SU-DHL-6 (cell line): Measurements from ENCODE around the gene SDK1.

Experiments
- H2AFZ ChIP-seq: fragments of 200-600 bp; sonication (generic); 2 replicates; pipeline ENCODE4 v1.6.1; 2014; ENCODE audit warnings: low read depth, mild to moderate bottlenecking, moderate library complexity, mixed read lengths, antibody characterized with exemption, low read length; ENCODE audit not compliant: severe bottlenecking
- H3F3A ChIP-seq: fragments of 200-600 bp; shearing (Covaris generic); 2 replicates; pipeline ENCODE4 v1.6.0; 2016; ENCODE audit warnings: antibody characterized with exemption, mild to moderate bottlenecking; ENCODE audit not compliant: insufficient read depth
- H3K27ac ChIP-seq: fragments of 200-600 bp; sonication (generic); 2 replicates; pipeline ENCODE4 v1.5.1; 2016; ENCODE audit warnings: low read depth, mild to moderate bottlenecking, low read length, moderate library complexity, mixed read lengths
- H3K27me3 ChIP-seq: fragments of 200-600 bp; sonication (generic), shearing (Covaris generic); 2 replicates; pipeline ENCODE4 v1.6.0; 2014; ENCODE audit warnings: mild to moderate bottlenecking, low read length
- H3K36me3 ChIP-seq: fragments of 200-600 bp; sonication (generic); 2 replicates; pipeline ENCODE4 v1.6.1; 2014; ENCODE audit warnings: mild to moderate bottlenecking, low read length, mixed read lengths
- H3K4me2 ChIP-seq: fragments of 300-600, 200-600 bp; shearing (Covaris generic), sonication (generic); 2 replicates; pipeline ENCODE4 v1.6.0; 2014; ENCODE audit warnings: low read length, low read depth, mild to moderate bottlenecking; ENCODE audit not compliant: poor library complexity, severe bottlenecking
- H3K4me3 ChIP-seq: fragments of 200-600 bp; sonication (generic); 2 replicates; pipeline ENCODE4 v1.5.1; 2014; ENCODE audit warnings: antibody characterized with exemption, low read length, mild to moderate bottlenecking, mixed read lengths; ENCODE audit not compliant: insufficient read depth, poor library complexity, severe bottlenecking
- H3K79me2 ChIP-seq: fragments of 200-600 bp; sonication (generic); 2 replicates; pipeline ENCODE4 v1.6.1; 2014; ENCODE audit warnings: mild to moderate bottlenecking, low read length, moderate library complexity; ENCODE audit not compliant: insufficient read depth
- H3K9ac ChIP-seq: fragments of 200-600 bp; sonication (generic); 2 replicates; pipeline ENCODE4 v1.7.0; 2014; ENCODE audit warnings: mild to moderate bottlenecking, low read length
- H3K9me2 ChIP-seq: fragments of 200-600 bp; sonication (generic); replicated peaks from 2 replicates; pipeline ENCODE4 v1.6.1; 2014; ENCODE audit warnings: low read length; ENCODE audit not compliant: insufficient read depth
- H3K9me3 ChIP-seq: fragments of 200-600 bp; sonication (generic); 2 replicates; pipeline ENCODE4 v1.6.1; 2014; ENCODE audit warnings: low read length, mixed read lengths; ENCODE audit not compliant: insufficient read depth
- H4K20me1 ChIP-seq: fragments of 200-600 bp; sonication (generic); 2 replicates; pipeline ENCODE4 v1.6.1; 2014; ENCODE audit warnings: low read depth, mild to moderate bottlenecking, antibody characterized with exemption, low read length, moderate library complexity, mixed read lengths
- CTCF ChIP-seq: fragments of 200-600 bp; sonication (generic); IDR thresholded peaks from one replicate; pipeline ENCODE4 v1.5.1; 2017; ENCODE audit warnings: antibody characterized with exemption, mild to moderate bottlenecking, low read length, moderate library complexity; ENCODE audit not compliant: insufficient read depth, poor library complexity, severe bottlenecking
- EZH2phosphoT487 ChIP-seq: fragments of 200-600 bp; sonication (generic), shearing (Covaris generic); conservative IDR thresholded peaks from 2 replicates; pipeline ENCODE4 v1.6.1; 2018; ENCODE audit warnings: mild to moderate bottlenecking, antibody characterized with exemption, low read length, moderate library complexity, mixed read lengths

Gene SDK1

GRCh38 chr7:3416453-3416852, 115.4 kb downstream of the SDK1 start:
- Histone ChIP-seq H4K20me1 (no peaks in the 10 kb centered on the region), H3K79me2 (no peaks in the 10 kb centered on the region), H3K4me2 (no peak overlapping the region), H3K27me3 (no peaks in the 10 kb centered on the region), H2AFZ (no peak overlapping the region), H3K4me3 (no peak overlapping the region), H3K27ac (no peak overlapping the region), H3K9ac (no peak overlapping the region), H3K9me2 (no peaks in the 10 kb centered on the region), H3F3A (no peaks in the 10 kb centered on the region), H3K9me3 (peaks cover under 1% of the 10 kb centered on the region; the same call in 1 of the 2 replicates), H3K36me3 (no peaks in the 10 kb centered on the region)
- no peak for TF ChIP-seq CTCF
- no peak for TF ChIP-seq EZH2phosphoT487

- Histone ChIP-seq H3K9me2 (no peaks in the 10 kb centered on the region), H3K27me3 (no peaks in the 10 kb centered on the region), H3K9me3 (peaks cover 12% of the 10 kb centered on the region), H3K9ac (no peak overlapping the region), H3K36me3 (no peaks in the 10 kb centered on the region), H4K20me1 (no peaks in the 10 kb centered on the region), H2AFZ (no peak overlapping the region), H3K79me2 (no peaks in the 10 kb centered on the region), H3K27ac (no peak overlapping the region), H3K4me3 (no peak overlapping the region), H3K4me2 (no peak overlapping the region), H3F3A (no peaks in the 10 kb centered on the region)
- TF ChIP-seq EZH2phosphoT487 (no peak), CTCF (no peak)
These were observed 124.0 kb downstream of the SDK1 start for GRCh38 chr7:3425087-3425486.

GRCh38 chr7:3426064-3426463, 125.0 kb downstream of the SDK1 start:
- no peak overlapping the region for H3K4me3 ChIP-seq
- no peak for TF ChIP-seq EZH2phosphoT487
- TF ChIP-seq CTCF = no peak
- no peaks in the 10 kb centered on the region for H3K36me3 ChIP-seq
- H3K4me2 ChIP-seq = no peak overlapping the region
- no peaks in the 10 kb centered on the region for H3K9me2 ChIP-seq
- no peaks in the 10 kb centered on the region for H3K27me3 ChIP-seq
- H3F3A ChIP-seq = no peaks in the 10 kb centered on the region
- H3K27ac ChIP-seq = no peak overlapping the region
- peaks cover 12% of the 10 kb centered on the region for H3K9me3 ChIP-seq
- no peak overlapping the region for H3K9ac ChIP-seq
- no peaks in the 10 kb centered on the region for H3K79me2 ChIP-seq
- no peak overlapping the region for H2AFZ ChIP-seq
- no peaks in the 10 kb centered on the region for H4K20me1 ChIP-seq
